Measurements from ENCODE around the gene ZNF771.

ZNF771 gene

GRCh38 chr16:30369938-30370455, 37.4 kb upstream of the ZNF771 start:
- TF ChIP-seq CTCF (conservative IDR thresholded peaks at IDR 0.05; ENCODE audit: low read length): no peak
- peak; percentile 12 for DNase-seq (ENCODE audit: low read depth)
- peak overlapping the region; percentile 88 for H3K4me3 ChIP-seq (ENCODE audit: low read length)

DNA sequence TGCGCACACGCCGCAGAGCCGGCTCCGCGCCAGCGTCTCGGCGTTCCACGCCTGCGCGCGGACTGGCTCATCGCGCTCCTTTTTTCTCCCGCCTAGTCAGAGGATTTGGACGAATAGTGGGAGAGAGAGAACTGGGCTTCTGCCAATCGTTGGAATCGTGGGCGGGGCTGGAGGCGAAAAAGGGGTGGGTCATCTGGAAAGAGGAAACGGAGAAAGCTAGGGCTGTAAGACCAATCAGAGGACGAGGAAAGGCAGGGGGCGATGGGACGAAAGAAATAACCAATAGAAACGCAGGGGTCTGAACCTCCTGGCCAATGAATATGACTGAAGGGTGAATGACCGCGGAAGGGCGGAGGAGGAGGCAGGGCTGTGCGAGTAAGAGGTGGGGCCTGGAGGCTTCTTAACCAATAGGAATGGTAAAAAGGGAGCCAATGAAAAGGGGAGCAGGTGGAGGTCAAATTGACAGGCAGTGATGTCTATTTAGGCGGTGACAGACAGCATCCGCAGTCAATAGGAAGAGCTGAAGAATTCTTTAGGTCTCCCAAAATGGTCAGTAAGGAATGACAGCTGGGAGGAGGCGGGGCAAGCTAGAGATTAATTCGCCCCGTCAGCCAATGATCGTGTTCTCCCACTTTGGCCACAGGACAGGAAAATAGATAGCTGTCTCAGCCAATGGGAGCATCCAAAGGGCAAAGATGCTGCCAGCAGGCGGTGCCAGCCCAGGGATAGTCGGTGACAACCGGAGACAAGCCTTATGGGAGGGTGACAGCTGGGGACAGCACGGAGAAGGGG, 36.8 kb upstream of the ZNF771 start, which contains the start of gene TBC1D10B:
TBC1D10B (minus strand) TSS at position 39 of the 792 bp plus-strand sequence. CDS start 311 bp downstream, outside the sequence.
- H3K4me3 ChIP-seq (ENCODE audit: low read length): peak within 1 kb of the TSS; percentile 88
- peak; percentile 100 for DNase-seq (ENCODE audit: low read depth)

GRCh38 chr16:30371248-30371816, 36.1 kb upstream of the ZNF771 start:
- peak overlapping the region; percentile 71 for H3K4me3 ChIP-seq (ENCODE audit: low read length)
- no peak for DNase-seq (ENCODE audit: low read depth)
- TF ChIP-seq CTCF (conservative IDR thresholded peaks at IDR 0.05; ENCODE audit: low read length): no peak

More for the DNA sequence above, 36.8 kb upstream of the ZNF771 start, which contains the start of gene TBC1D10B:
- TF ChIP-seq CTCF (conservative IDR thresholded peaks at IDR 0.05; ENCODE audit: low read length): peak; percentile 20; the same call in 1 of the 2 replicates

GRCh38 chr16:30372038-30372712, 35.2 kb upstream of the ZNF771 start:
- no peak for DNase-seq (ENCODE audit: low read depth)
- TF ChIP-seq CTCF (conservative IDR thresholded peaks at IDR 0.05; ENCODE audit: low read length): no peak
- H3K4me3 ChIP-seq (ENCODE audit: low read length): no peak overlapping the region

- no peak for DNase-seq (ENCODE audit: low read depth)
- H3K4me3 ChIP-seq (ENCODE audit: low read length): no peak overlapping the region
- TF ChIP-seq CTCF (conservative IDR thresholded peaks at IDR 0.05; ENCODE audit: low read length): no peak
Measured at GRCh38 chr16:30372725-30373124, 34.7 kb upstream of the ZNF771 start.

DNA sequence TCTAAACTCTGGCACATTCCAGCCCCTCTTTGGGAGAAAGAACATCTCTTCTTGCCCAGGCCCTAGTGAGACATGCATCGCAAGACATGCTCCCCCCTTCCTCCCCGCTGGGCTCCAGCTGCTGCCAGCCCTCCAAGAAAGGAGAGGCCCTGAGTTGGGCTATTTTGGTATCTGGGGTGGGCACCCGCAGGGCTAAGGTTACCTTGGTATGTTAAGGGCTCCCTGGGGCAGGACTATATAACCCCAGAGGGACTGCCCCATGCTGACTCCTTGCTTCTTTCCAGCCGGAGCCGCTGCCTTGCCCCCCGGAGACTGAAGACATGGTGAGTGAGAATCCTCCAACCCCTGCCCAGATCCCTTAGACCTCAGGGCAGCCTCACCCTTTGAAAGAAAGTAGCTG, 32.9 kb upstream of the ZNF771 start, which contains the start of gene MYL11:
MYL11 (plus strand) TSS at position 265 of the 400 bp plus-strand sequence; CDS start at position 321, 56 bp downstream.
- no peak for TF ChIP-seq CTCF (conservative IDR thresholded peaks at IDR 0.05; ENCODE audit: low read length)
- no peak for DNase-seq (ENCODE audit: low read depth)
- H3K4me3 ChIP-seq (ENCODE audit: low read length): no peak within 1 kb of the TSS

Data from AG10803 (cell line).